ENCODE measurements around the gene NT5E. TPM values are rescaled to one million over a fixed set of nuclear protein-coding genes. Genes with fewer than 3 reads are reported as not detected.

The NT5E gene
- total RNA-seq, 1 donor from 2014 or later: 15.4 TPM

DNA sequence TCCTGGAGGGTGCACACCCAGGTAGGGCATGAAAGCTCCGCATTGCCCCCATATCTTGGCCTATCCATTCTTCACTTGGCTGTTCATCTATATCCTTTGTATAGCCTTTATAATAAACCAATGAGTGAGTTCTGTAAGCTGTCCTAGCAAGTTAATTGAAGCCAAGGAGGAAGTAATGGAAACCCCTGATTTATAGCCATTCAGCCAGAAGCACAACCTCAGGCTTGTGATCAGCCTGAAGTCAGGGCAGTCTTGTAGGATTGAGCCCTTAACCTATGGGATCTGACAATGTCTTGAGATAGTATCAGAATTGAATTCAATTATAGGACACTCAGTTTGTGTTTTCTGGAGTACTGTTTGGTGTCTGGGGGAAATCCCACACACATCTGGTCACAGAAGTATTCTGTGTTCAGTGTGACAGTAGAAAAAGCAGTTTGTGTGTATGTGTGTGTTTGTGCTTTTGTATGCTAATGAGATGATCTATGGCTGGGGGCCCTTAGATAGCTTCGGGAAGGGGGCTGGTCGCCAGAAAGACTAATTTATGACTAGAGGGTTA is 5.7 kb downstream of the NT5E start:
- H3K4me1 Mint-ChIP-seq (ENCODE audit: low read depth): peaks cover 87% of the 10 kb centered on the region
- DNase-seq (ENCODE audit: low spot score): no peak
- peaks cover 49% of the 10 kb centered on the region for H3K36me3 Mint-ChIP-seq (ENCODE audit: low read depth)
- H3K9me3 Mint-ChIP-seq: no peaks in the 10 kb centered on the region
- H3K4me3 Mint-ChIP-seq (ENCODE audit: low read depth): no peak overlapping the region
- H3K27ac Mint-ChIP-seq: peak overlapping the region; percentile 10
- intact Hi-C loops (cut with micrococcal nuclease): no loop called here
- peaks cover 3% of the 10 kb centered on the region for H3K27me3 Mint-ChIP-seq (ENCODE audit: low read depth)

DNA sequence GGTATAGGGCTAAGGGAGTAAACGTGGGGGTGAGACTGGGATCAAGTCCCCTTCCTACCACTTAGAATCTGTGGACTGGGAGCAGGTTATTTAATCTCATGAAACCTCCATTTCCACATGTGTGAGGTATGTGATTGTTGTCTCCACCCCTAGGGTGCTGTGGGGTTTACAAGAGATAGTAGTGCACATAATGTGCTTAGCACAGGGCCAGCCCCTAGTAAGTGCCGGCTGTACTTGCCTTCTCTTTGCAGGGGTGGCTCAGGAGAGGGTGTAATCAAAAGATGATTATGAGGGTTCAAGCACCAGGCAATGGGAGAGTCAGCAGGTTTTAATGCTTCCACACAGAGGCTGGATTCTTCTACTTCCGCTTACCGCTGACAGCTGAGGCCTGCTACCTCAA is 6.9 kb downstream of the NT5E start:
- Mint-ChIP-seq H3K4me1 (ENCODE audit: low read depth) (peaks cover 89% of the 10 kb centered on the region), H3K4me3 (ENCODE audit: low read depth) (no peak overlapping the region), H3K36me3 (ENCODE audit: low read depth) (peaks cover 39% of the 10 kb centered on the region), H3K9me3 (no peaks in the 10 kb centered on the region), H3K27me3 (ENCODE audit: low read depth) (peaks cover 3% of the 10 kb centered on the region), H3K27ac (no peak overlapping the region)
- DNase-seq (ENCODE audit: low spot score): no peak
- intact Hi-C loops (cut with micrococcal nuclease): no loop called here

DNA sequence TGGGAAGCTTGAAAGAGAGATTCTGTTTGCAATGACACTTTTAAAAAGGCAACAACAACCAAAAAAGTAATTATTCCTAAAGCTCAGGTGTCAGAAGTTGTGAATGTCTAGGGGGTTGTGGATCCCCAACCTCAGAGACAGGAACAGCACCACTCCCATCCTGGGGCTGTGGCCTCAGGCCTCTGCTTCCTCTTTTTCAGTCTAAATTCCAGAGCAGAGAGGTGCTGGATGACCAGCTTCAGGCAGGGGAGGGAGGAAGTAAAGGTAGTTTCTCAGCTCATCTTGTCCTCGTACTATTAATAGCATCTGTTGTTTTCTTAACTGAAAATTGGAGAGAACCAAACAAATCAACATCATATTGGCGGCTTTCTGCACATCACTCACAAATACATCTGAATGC is 8.3 kb downstream of the NT5E start:
- Mint-ChIP-seq H3K4me3 (ENCODE audit: low read depth) (no peak overlapping the region), H3K27me3 (ENCODE audit: low read depth) (peaks cover 3% of the 10 kb centered on the region), H3K9me3 (no peaks in the 10 kb centered on the region), H3K4me1 (ENCODE audit: low read depth) (peaks cover 92% of the 10 kb centered on the region), H3K27ac (no peak overlapping the region), H3K36me3 (ENCODE audit: low read depth) (peaks cover 33% of the 10 kb centered on the region)
- no peak for DNase-seq (ENCODE audit: low spot score)
- intact Hi-C loops (cut with micrococcal nuclease): no loop called here

DNA sequence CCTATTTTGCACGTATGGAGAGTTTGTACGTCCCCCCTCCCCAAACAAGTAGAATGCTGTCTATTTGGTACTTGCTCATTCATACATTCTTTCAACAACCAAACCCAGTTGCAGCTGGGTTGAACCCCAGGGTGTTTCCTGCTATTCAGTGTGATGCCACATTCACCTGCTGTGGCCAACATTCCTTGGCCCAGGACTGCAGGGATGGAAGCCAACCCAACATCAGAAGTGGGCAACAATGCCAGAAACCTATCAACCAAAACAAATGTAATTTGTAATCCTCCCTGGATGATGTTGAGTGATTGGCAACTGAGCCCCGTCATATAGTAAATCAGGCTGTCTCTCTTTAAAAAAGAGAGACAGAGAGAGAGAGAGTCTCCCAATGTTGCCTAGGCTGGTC is 8.9 kb downstream of the NT5E start:
- H3K4me1 Mint-ChIP-seq (ENCODE audit: low read depth): peaks cover 92% of the 10 kb centered on the region
- DNase-seq (ENCODE audit: low spot score): no peak
- H3K27ac Mint-ChIP-seq: peak overlapping the region; percentile 10
- no peaks in the 10 kb centered on the region for H3K9me3 Mint-ChIP-seq
- peaks cover 3% of the 10 kb centered on the region for H3K27me3 Mint-ChIP-seq (ENCODE audit: low read depth)
- H3K4me3 Mint-ChIP-seq (ENCODE audit: low read depth): no peak overlapping the region
- intact Hi-C loops (cut with micrococcal nuclease): no loop called here
- H3K36me3 Mint-ChIP-seq (ENCODE audit: low read depth): peaks cover 32% of the 10 kb centered on the region

DNA sequence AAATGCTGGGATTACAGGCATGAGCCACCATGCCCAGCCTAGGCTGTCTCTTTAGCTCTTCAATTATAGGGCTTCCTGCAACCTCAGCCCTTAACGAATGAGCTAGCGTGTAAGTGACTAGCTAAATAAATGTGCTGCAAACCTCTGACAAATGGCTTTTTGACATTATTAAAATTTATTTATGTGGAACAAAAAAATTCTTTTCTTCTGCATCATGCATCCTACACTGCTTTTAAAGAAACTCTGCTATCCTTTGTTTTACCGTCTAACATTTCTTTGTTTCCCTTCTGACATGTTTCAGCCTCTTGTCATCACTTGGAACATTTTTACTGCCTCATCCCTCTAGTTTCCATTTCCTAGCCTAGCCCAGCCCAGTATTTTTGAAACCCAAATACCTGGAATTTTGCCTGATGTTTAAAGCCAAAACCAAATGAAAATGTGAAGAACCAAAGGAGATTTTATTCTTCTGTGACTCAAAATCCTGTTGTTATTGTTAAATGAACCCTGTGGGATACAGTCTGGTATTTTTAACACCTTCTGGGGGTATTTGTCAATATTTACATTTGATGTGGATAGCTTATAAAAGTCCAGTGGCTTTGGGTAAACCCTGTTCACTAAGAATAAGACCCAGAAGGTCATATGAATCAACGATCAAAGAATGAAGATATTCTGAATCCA is 9.5 kb downstream of the NT5E start:
- H3K4me3 Mint-ChIP-seq (ENCODE audit: low read depth): no peak overlapping the region
- intact Hi-C loops (cut with micrococcal nuclease): no loop called here
- H3K9me3 Mint-ChIP-seq: no peaks in the 10 kb centered on the region
- H3K4me1 Mint-ChIP-seq (ENCODE audit: low read depth): peaks cover 90% of the 10 kb centered on the region
- H3K36me3 Mint-ChIP-seq (ENCODE audit: low read depth): peaks cover 26% of the 10 kb centered on the region
- H3K27ac Mint-ChIP-seq: peak overlapping the region; percentile 71
- H3K27me3 Mint-ChIP-seq (ENCODE audit: low read depth): peaks cover 3% of the 10 kb centered on the region
- DNase-seq (ENCODE audit: low spot score): no peak

DNA sequence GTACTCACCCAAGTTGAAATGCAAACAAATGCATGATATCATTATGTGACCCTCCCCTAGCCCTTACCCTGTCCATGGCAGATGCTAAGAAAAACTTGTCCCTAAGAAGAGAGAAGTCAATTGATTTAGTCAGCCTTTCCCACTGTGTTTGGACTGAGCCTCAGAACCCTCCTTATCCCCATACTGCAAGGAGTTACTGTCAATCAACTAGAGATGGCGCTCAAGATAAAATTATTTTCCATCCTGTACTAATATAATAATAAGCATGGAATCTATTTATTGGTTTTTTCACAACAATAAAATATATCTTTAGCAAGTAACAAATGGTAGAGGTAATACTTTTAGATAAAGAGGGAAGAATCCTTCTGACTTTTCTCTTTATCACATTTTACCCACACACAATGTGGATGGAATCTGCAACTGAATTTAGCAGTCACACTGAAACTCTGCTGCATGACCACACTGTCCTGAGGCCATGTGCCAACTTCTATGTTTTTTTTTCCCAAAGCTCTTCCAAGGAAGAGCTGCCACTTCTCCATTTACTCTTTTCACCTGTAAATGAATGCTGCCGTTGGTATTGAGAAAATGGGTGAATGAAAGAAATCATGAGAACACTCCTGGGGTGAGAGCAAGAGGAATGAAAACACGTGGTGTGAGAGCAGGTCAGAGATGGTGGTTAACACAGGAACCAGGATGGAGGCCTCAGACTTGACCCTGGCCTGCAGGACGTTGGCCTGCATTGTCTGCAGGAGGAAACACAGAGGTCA is 10.5 kb downstream of the NT5E start:
- Mint-ChIP-seq H3K9me3 (no peaks in the 10 kb centered on the region), H3K27ac (peak overlapping the region; percentile 93), H3K4me1 (ENCODE audit: low read depth) (peaks cover 95% of the 10 kb centered on the region), H3K36me3 (ENCODE audit: low read depth) (peaks cover 26% of the 10 kb centered on the region), H3K27me3 (ENCODE audit: low read depth) (peaks cover 3% of the 10 kb centered on the region), H3K4me3 (ENCODE audit: low read depth) (no peak overlapping the region)
- intact Hi-C loops (cut with micrococcal nuclease): no loop called here
- no peak for DNase-seq (ENCODE audit: low spot score)

DNA sequence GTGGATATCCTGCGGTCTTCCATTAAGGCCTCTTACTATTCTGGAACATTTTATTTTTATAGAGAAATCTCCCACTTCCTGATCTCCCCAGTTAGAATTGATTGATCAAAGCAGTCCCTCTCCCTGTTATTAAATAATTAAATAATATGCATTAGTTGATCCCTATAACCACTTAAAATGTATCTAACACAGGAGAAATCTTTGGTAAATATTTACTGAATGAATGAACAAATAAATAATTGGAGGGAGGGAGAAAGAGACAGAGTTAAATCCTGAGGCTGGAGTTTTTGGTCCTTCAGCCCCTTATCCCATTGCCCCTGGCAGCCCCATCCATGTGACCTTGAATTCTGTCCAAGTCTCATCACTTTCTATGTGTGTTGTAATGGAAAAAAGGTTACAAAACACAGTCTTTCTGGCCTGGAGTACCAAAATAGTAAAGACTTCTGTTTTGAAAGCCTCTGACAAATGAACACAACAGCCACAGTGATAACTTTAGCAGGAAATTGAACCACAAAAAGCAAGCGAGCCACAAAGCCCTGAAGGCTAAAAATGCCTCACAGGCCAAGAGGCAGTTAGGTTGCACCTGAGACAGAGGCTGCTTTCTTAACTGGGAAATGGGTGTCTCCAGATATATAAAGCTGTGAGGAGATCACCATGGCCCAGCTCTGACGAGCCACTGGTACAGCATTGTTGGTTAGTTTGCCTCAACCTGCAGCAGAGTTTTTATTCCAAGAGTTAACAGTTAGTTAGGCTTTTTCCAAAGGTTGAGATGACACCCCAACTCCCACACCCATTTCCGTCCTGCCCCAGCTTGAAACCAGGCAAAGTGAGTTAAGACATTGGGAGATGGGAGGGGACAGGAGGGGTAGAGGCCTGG is 11.3 kb downstream of the NT5E start:
- H3K4me3 Mint-ChIP-seq (ENCODE audit: low read depth): peak overlapping the region; percentile 30
- H3K27me3 Mint-ChIP-seq (ENCODE audit: low read depth): peaks cover 3% of the 10 kb centered on the region
- H3K36me3 Mint-ChIP-seq (ENCODE audit: low read depth): peaks cover 34% of the 10 kb centered on the region
- DNase-seq (ENCODE audit: low spot score): peak; percentile 64
- peak overlapping the region; percentile 93 for H3K27ac Mint-ChIP-seq
- H3K9me3 Mint-ChIP-seq: no peaks in the 10 kb centered on the region
- H3K4me1 Mint-ChIP-seq (ENCODE audit: low read depth): peaks cover 94% of the 10 kb centered on the region
- intact Hi-C loops (cut with micrococcal nuclease): no loop called here

DNA sequence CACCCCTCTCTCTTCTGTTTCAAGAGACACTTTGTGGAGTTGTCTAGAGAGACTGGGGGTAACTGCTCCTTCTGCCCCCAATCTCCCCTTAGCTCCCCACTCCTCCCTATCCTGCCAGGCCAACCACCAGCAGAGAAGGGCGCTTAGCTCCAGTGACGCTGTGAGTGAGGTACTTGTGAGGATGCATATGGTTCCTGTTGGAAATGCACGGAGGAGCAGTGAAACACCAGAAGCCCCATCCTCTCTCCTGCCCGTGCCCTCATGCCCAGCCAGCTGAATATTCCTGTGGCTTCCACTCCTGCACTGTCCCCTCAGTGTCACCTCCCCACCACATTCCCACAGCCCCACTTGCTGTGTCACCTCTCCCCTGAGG is 11.9 kb downstream of the NT5E start:
- DNase-seq (ENCODE audit: low spot score): no peak
- H3K4me3 Mint-ChIP-seq (ENCODE audit: low read depth): peak overlapping the region; percentile 51
- peaks cover 31% of the 10 kb centered on the region for H3K36me3 Mint-ChIP-seq (ENCODE audit: low read depth)
- no peaks in the 10 kb centered on the region for H3K27me3 Mint-ChIP-seq (ENCODE audit: low read depth)
- intact Hi-C loops (cut with micrococcal nuclease): no loop called here
- no peaks in the 10 kb centered on the region for H3K9me3 Mint-ChIP-seq
- peaks cover 90% of the 10 kb centered on the region for H3K4me1 Mint-ChIP-seq (ENCODE audit: low read depth)
- H3K27ac Mint-ChIP-seq: peak overlapping the region; percentile 93

DNA sequence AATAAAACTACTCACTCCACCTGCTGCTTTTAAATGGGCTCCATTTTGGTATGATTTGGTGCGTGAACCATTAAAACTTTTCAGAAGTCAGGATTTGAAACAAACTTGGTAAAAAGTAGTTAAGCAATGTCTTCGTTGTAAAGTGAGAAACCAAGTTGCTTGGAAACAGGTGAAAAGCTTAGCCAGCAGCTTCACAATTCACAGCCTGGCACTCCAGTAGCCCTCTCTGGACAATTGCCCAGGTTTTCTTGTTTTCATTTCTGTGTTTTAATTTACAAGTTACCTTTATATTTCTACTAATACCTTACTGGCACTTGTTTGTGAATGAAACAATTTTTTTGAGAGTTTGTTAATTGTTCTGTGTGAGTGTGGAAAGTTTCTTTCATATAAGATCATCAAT is 12.8 kb downstream of the NT5E start:
- Mint-ChIP-seq H3K36me3 (ENCODE audit: low read depth) (peaks cover 23% of the 10 kb centered on the region), H3K9me3 (no peaks in the 10 kb centered on the region), H3K4me1 (ENCODE audit: low read depth) (peaks cover 81% of the 10 kb centered on the region), H3K27ac (peak overlapping the region; percentile 93), H3K27me3 (ENCODE audit: low read depth) (no peaks in the 10 kb centered on the region), H3K4me3 (ENCODE audit: low read depth) (no peak overlapping the region)
- DNase-seq (ENCODE audit: low spot score): no peak
- intact Hi-C loops (cut with micrococcal nuclease): no loop called here

DNA sequence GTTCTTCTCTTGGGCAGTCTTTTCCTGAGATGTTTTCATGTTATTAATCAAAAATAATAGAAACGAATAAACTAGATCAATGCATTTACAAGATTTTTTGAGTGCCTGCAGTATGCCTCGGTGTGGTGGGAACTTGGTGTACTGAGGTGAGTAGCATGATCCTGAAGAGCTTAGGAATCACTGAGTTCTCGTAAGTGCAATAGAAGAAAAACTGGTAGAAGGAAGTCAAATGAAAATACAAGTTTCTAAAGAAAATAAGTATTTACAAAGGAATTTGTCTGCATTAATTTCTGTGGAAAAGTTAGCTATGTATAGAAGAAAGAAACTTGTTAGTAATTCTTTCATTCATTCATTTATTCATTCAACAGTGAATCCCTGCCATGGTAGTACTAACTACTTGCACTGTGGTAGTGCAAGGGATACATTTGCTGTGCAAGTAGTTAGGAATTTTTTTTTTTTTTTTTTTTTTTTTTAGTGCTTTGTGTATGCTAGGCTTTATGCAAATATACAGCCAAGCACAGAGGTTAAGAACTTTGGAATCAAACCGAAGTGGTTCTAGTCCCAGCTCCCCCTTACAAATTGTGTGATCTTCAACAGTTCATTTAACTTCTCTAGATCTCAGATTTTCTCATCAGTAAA is 13.9 kb downstream of the NT5E start:
- Mint-ChIP-seq H3K9me3 (no peaks in the 10 kb centered on the region), H3K36me3 (ENCODE audit: low read depth) (peaks cover 19% of the 10 kb centered on the region), H3K27me3 (ENCODE audit: low read depth) (no peaks in the 10 kb centered on the region), H3K4me1 (ENCODE audit: low read depth) (peaks cover 74% of the 10 kb centered on the region), H3K4me3 (ENCODE audit: low read depth) (no peak overlapping the region), H3K27ac (peak overlapping the region; percentile 93)
- intact Hi-C loops (cut with micrococcal nuclease): loop anchor here (1.0 to 2.0 kb wide), 6 partner anchors 13 to 215 kb away; partner anchors contain the start of gene NT5E
- no peak for DNase-seq (ENCODE audit: low spot score)

DNA sequence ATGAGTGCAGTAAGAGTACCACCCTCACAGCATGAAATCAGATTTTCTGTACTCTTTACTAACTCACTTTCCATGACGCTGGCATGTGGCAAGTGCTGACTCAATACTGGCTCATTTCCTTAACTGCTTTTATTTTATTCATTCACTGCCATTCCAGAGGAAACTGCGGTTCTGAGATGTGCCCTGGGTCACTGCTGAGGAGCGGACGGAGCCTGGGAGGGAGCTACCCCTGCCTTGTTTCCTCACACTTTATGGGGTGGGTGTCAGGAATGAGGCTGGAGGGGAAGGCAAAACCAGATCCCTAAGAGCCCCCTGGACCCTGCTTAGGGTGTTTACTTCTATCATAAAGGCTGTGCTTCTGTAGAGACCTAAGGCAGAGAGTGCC is 14.4 kb downstream of the NT5E start:
- peaks cover 69% of the 10 kb centered on the region for H3K4me1 Mint-ChIP-seq (ENCODE audit: low read depth)
- intact Hi-C loops (cut with micrococcal nuclease): loop anchor here (1.0 to 2.0 kb wide), 6 partner anchors 14 to 215 kb away; partner anchors contain the start of gene NT5E

DNA sequence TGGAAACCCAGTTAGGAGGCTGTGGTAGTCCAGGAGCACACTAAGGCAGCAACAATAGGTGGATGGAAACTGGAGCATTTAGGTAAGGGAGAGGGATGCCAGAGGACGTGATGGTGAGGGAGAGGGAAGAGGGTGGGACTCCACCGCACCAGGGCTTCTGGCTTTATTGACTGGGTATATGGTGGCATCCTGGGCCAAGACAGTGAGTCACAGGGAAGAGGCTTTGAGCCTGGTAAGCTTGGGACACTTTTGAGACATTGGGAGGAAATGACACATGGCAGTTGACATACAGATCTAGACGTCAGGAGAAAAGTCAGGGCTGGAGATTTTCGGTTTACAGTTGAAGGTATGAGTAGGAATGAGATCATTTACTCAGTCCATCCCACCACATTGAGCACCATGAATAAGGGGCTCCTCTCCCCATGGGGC is 14.9 kb downstream of the NT5E start:
- H3K9me3 Mint-ChIP-seq: no peaks in the 10 kb centered on the region
- peaks cover 64% of the 10 kb centered on the region for H3K4me1 Mint-ChIP-seq (ENCODE audit: low read depth)
- no peak for DNase-seq (ENCODE audit: low spot score)
- intact Hi-C loops (cut with micrococcal nuclease): loop anchor here (1.0 to 2.0 kb wide), 7 partner anchors 14 to 214 kb away; partner anchors contain the start of gene NT5E
- no peaks in the 10 kb centered on the region for H3K27me3 Mint-ChIP-seq (ENCODE audit: low read depth)
- peak overlapping the region; percentile 50 for H3K4me3 Mint-ChIP-seq (ENCODE audit: low read depth)
- H3K36me3 Mint-ChIP-seq (ENCODE audit: low read depth): peaks cover 18% of the 10 kb centered on the region
- peak overlapping the region; percentile 93 for H3K27ac Mint-ChIP-seq

More for the DNA sequence above, 14.4 kb downstream of the NT5E start:
- DNase-seq (ENCODE audit: low spot score): no peak
- Mint-ChIP-seq H3K27ac (peak overlapping the region; percentile 93), H3K36me3 (ENCODE audit: low read depth) (peaks cover 18% of the 10 kb centered on the region), H3K9me3 (no peaks in the 10 kb centered on the region), H3K4me3 (ENCODE audit: low read depth) (peak overlapping the region; percentile 50), H3K27me3 (ENCODE audit: low read depth) (no peaks in the 10 kb centered on the region)
